ENCODE data around the gene VTI1A.

DNA sequence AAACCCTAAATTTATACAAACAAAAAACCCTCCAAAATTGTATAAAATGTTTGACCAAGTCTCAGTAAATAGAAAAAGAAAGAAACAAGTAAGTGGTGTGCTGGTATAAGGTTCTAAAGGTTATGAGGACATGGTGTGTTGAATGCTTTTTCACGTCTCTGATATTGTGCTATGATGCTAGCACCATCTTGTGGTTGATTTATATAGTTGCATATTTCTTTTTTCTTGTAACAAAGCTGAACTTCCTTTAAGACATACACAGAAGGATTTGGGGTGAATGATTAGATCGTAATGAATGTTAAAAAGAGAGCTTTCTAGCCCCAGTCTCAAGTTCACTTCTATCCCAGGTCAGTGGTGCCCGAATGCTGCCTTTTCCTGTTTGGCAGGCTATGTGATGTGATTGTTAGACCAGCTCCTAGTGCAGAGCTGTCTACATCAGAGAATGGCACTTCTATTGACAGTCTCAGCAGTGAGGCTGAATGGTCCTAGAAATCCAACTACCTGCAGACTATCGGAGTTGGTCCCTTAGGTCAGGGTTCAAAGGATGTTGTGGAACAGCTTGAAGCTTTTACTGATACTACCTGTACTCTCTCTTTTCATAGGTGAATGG, 25.0 kb downstream of the VTI1A start:
- TF ChIP-seq, protein P1, sequence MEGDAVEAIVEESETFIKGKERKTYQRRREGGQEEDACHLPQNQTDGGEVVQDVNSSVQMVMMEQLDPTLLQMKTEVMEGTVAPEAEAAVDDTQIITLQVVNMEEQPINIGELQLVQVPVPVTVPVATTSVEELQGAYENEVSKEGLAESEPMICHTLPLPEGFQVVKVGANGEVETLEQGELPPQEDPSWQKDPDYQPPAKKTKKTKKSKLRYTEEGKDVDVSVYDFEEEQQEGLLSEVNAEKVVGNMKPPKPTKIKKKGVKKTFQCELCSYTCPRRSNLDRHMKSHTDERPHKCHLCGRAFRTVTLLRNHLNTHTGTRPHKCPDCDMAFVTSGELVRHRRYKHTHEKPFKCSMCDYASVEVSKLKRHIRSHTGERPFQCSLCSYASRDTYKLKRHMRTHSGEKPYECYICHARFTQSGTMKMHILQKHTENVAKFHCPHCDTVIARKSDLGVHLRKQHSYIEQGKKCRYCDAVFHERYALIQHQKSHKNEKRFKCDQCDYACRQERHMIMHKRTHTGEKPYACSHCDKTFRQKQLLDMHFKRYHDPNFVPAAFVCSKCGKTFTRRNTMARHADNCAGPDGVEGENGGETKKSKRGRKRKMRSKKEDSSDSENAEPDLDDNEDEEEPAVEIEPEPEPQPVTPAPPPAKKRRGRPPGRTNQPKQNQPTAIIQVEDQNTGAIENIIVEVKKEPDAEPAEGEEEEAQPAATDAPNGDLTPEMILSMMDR (conservative IDR thresholded peaks at IDR 0.05 in 1 of 2, IDR thresholded peaks at IDR 0.05 in 1 of 2; ENCODE audit: extremely low read depth in 1 of 2, insufficient read depth in 1 of 2, low read depth in 1 of 2, low read length in 2 of 2) = peak; percentile 67 to 68
- no peak for TF ChIP-seq EZH2 (IDR thresholded peaks at IDR 0.05; ENCODE audit: borderline replicate concordance, low read length)
